Adipocyte (in vitro differentiated cells): ENCODE data around the gene LIPH.

Experiments used
- DNase-seq: peaks from one replicate; pipeline ENCODE4 v3.0.0-alpha.2; 2015; ENCODE audit warnings: low read depth
- H3K27me3 ChIP-seq: replicated peaks from 2 replicates; pipeline ENCODE4 v1.7.0; 2013; ENCODE audit warnings: mild to moderate bottlenecking, low read length, moderate library complexity; ENCODE audit not compliant: control insufficient read depth, insufficient read depth
- H3K36me3 ChIP-seq: 2 replicates; pipeline ENCODE4 v1.7.0; 2013; ENCODE audit warnings: low read length, mild to moderate bottlenecking, moderate library complexity; ENCODE audit not compliant: control insufficient read depth, insufficient read depth, severe bottlenecking
- H3K4me1 ChIP-seq: 2 replicates; pipeline ENCODE4 v1.7.0; 2013; ENCODE audit warnings: mild to moderate bottlenecking, low read length, moderate library complexity; ENCODE audit not compliant: control insufficient read depth, insufficient read depth
- H3K4me3 ChIP-seq: 2 replicates; pipeline ENCODE4 v1.7.0; 2013; ENCODE audit warnings: mild to moderate bottlenecking, low read length, moderate library complexity
- H3K9ac ChIP-seq: 2 replicates; pipeline ENCODE4 v1.7.0; 2013; ENCODE audit warnings: mild to moderate bottlenecking, low read length, moderate library complexity
- H3K9me3 ChIP-seq: 2 replicates; pipeline ENCODE4 v1.7.0; 2013; ENCODE audit warnings: mild to moderate bottlenecking, low read length, moderate library complexity; ENCODE audit not compliant: control insufficient read depth

LIPH gene

DNA sequence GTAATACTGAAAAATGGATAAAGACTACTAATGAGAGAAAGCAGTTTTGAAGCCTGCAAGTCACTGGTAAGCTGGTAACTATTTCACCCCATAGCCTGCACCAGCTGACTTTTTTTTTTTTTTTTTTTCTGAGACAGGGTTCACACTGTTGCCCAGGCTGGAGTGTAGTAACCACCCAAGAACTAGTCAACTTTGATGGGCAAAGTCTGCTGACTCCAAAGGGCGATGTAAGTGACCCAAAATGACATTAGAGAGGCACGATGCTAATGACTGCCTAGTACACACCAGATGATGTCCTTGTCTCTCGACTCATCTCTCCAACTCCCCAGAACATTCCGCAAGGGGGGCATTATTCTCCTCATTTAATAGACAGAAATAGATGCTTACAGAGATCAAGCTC, 40.7 kb downstream of the LIPH start:
- H3K36me3 ChIP-seq, result no peaks in the 10 kb centered on the region
- no peak overlapping the region for H3K4me3 ChIP-seq
- H3K9me3 ChIP-seq, result no peaks in the 10 kb centered on the region
- no peak for DNase-seq
- no peaks in the 10 kb centered on the region for H3K4me1 ChIP-seq
- H3K27me3 ChIP-seq, result peaks cover 16% of the 10 kb centered on the region
- H3K9ac ChIP-seq, result no peak overlapping the region

GRCh38 chr3:185508335-185508991, 43.9 kb downstream of the LIPH start:
- DNase-seq, result no peak
- Histone ChIP-seq H3K27me3 (peaks cover 4% of the 10 kb centered on the region), H3K9me3 (no peaks in the 10 kb centered on the region), H3K9ac (no peak overlapping the region), H3K4me3 (no peak overlapping the region), H3K36me3 (no peaks in the 10 kb centered on the region), H3K4me1 (no peaks in the 10 kb centered on the region)

DNA sequence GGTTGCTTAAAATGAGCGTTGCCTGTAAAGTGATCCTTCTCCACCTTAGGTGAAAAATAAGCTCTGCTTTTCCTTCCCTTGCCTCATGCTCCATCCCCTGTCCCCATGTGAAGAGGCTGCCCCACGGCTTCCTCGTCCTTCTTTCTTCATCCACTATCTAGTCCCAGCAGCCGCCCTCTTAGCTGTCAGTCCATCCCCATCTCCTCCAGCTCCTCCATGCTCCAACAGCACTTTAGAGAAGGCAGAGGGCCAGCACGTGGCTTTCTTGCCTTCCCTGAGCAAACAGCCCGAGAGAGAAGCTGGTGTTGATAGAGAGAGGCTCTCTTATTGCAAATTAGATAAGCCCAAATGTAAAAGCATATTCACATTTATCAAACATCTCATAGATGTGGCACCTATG, 44.5 kb downstream of the LIPH start:
- Histone ChIP-seq H3K36me3 (no peaks in the 10 kb centered on the region), H3K4me1 (peaks cover 2% of the 10 kb centered on the region), H3K9ac (no peak overlapping the region), H3K9me3 (no peaks in the 10 kb centered on the region), H3K4me3 (no peak overlapping the region), H3K27me3 (peaks cover 4% of the 10 kb centered on the region)
- DNase-seq, result no peak

DNA sequence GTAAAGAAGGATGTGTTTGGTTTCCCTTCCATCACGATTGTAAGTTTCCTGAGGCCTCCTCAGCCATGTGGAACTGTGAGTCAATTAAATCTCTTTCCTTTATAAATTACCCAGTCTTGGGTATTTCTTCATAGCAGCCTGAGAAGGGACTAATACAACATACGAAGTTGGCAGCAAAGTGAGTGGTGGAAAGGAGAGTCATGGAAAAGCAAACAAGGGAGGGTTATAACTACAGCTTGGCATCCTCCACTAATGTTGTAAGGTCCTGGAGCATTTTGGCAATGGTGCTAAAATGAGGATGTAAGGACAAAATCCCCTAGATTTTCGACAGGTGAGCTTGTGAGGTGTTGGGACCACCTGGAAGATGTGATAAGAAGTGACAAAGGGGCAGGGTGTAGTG, 47.8 kb downstream of the LIPH start:
- Histone ChIP-seq H3K9me3 (no peaks in the 10 kb centered on the region), H3K36me3 (no peaks in the 10 kb centered on the region), H3K9ac (no peak overlapping the region), H3K4me3 (no peak overlapping the region), H3K4me1 (peaks cover 5% of the 10 kb centered on the region), H3K27me3 (no peaks in the 10 kb centered on the region)
- no peak for DNase-seq

GRCh38 chr3:185503521-185503920, 48.9 kb downstream of the LIPH start:
- H3K4me3 ChIP-seq, result no peak overlapping the region
- no peak overlapping the region for H3K9ac ChIP-seq
- no peak for DNase-seq
- H3K9me3 ChIP-seq, result no peaks in the 10 kb centered on the region
- H3K36me3 ChIP-seq, result no peaks in the 10 kb centered on the region
- peaks cover 5% of the 10 kb centered on the region for H3K4me1 ChIP-seq
- no peaks in the 10 kb centered on the region for H3K27me3 ChIP-seq

- no peak overlapping the region for H3K4me3 ChIP-seq
- peak overlapping the region; percentile 47 for H3K9ac ChIP-seq
- peaks cover 5% of the 10 kb centered on the region for H3K4me1 ChIP-seq
- H3K36me3 ChIP-seq, result no peaks in the 10 kb centered on the region
- H3K9me3 ChIP-seq, result no peaks in the 10 kb centered on the region
- DNase-seq, result no peak
- H3K27me3 ChIP-seq, result no peaks in the 10 kb centered on the region
These were observed 49.4 kb downstream of the LIPH start for GRCh38 chr3:185502987-185503386.

- peak; percentile 97 for DNase-seq
- Histone ChIP-seq H3K4me1 (peaks cover 14% of the 10 kb centered on the region), H3K9ac (peak within 1 kb of the TSS; percentile 96), H3K27me3 (no peaks in the 10 kb centered on the region), H3K36me3 (peaks cover 31% of the 10 kb centered on the region), H3K4me3 (peak within 1 kb of the TSS; percentile 96), H3K9me3 (no peaks in the 10 kb centered on the region)
These were observed 53.6 kb downstream of the LIPH start, which contains the start of gene TMEM41A for GRCh38 chr3:185498503-185499396. TMEM41A (minus strand) TSS chr3:185499035; CDS start chr3:185498961, 74 bp downstream.

DNA sequence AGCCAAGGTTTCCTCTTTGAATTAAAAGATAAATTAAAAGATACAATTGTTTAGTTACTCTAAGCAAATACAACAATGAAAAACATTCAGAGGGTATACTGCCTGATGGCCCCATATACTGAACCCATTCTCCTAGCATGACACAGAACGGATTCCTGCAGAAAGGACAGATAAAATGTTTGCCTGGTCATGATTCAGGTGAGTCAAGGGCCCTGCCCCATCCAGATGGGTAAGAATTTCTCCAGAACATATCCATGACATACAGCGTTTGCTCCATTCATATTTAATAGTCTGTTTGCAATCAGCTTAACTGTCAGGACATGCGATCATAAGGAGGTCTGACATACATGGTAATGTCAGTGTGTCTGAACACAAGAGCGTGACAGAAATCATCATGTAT, 62.1 kb downstream of the LIPH start:
- no peaks in the 10 kb centered on the region for H3K9me3 ChIP-seq
- H3K9ac ChIP-seq, result no peak overlapping the region
- no peak overlapping the region for H3K4me3 ChIP-seq
- DNase-seq, result no peak
- H3K4me1 ChIP-seq, result no peaks in the 10 kb centered on the region
- no peaks in the 10 kb centered on the region for H3K27me3 ChIP-seq
- H3K36me3 ChIP-seq, result peaks cover 69% of the 10 kb centered on the region

DNA sequence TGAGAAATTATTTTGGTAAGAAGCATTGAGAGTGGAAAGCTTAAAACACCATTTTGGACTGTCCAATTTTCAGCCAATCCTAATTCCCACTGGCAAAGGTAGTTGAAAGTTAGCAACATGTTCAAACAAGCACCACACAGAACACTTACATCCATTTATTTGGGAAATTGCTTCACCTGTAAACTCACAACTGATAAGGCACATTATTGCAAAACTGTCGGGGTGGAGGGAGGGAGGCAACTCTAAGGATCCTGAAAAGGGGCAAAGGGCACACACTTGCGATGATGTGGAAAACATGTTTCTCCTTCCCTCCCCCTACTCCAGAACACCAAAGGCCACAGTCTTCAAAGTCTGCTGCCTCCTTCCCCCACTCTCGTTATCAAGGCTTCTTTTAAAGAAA, 62.9 kb downstream of the LIPH start:
- Histone ChIP-seq H3K36me3 (peaks cover 61% of the 10 kb centered on the region), H3K4me1 (no peaks in the 10 kb centered on the region), H3K4me3 (no peak overlapping the region), H3K27me3 (no peaks in the 10 kb centered on the region), H3K9me3 (no peaks in the 10 kb centered on the region), H3K9ac (no peak overlapping the region)
- DNase-seq, result no peak

DNA sequence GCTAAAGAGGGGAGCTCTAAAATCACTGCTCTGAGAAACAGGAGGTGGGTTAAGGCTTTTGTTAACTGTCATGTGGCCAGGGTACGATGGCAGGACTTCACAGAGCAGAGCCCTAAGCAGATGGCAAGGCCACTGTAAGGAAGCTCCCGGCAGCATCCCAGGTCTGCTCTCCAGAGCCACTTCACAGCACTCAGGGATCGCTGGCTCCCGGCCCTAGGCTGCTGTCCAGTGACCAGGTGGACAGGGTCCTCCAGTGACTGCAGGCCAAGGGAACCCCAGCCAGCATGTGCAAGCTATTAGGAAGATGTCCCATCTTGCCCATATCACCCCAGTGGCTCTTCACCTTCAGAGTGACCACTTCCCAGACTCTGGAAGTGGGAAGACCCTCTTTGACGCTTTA, 63.9 kb downstream of the LIPH start:
- no peaks in the 10 kb centered on the region for H3K4me1 ChIP-seq

GRCh38 chr3:185486394-185486793, 66.0 kb downstream of the LIPH start:
- H3K27me3 ChIP-seq, result no peaks in the 10 kb centered on the region
- no peak overlapping the region for H3K4me3 ChIP-seq
- no peaks in the 10 kb centered on the region for H3K9me3 ChIP-seq
- H3K4me1 ChIP-seq, result no peaks in the 10 kb centered on the region
- no peak overlapping the region for H3K9ac ChIP-seq
- DNase-seq, result no peak
- H3K36me3 ChIP-seq, result peaks cover 51% of the 10 kb centered on the region

More for the DNA sequence above, 63.9 kb downstream of the LIPH start:
- Histone ChIP-seq H3K27me3 (no peaks in the 10 kb centered on the region), H3K36me3 (peaks cover 51% of the 10 kb centered on the region), H3K9ac (no peak overlapping the region), H3K9me3 (no peaks in the 10 kb centered on the region), H3K4me3 (no peak overlapping the region)
- DNase-seq, result no peak
